ENCODE results near the gene RXRG. TPM values are rescaled to one million over a fixed set of nuclear protein-coding genes. Genes with fewer than 3 reads are reported as not detected.

Gene RXRG
- total and polyA plus RNA-seq, 12 donors, result 0.17 to 2.4 (median 1.0) TPM; not detected in 2

- no peaks in the 10 kb centered on the region for H3K9me3 ChIP-seq (replicated peaks in 1 of 3)
- no peak overlapping the region for H3K27ac ChIP-seq
- 57 to 68% (median 67%) methylated on average over 2 of the region's 2 CpGs for WGBS, 4 donors
- no peak for TF ChIP-seq CTCF (IDR thresholded peaks at IDR 0.05)
- no peak for TF ChIP-seq POLR2A (IDR thresholded peaks at IDR 0.05)
- peaks cover 3% of the 10 kb centered on the region for H3K27me3 ChIP-seq
- intact Hi-C loops (cut with DNase I), result no loop called here
- H3K36me3 ChIP-seq (replicated peaks in 1 of 2), result no peaks in the 10 kb centered on the region
- H3K4me1 ChIP-seq (replicated peaks in 1 of 2), result no peaks in the 10 kb centered on the region
- H3K4me3 ChIP-seq, result no peak overlapping the region
- no peak for DNase-seq
Measured at GRCh38 chr1:165452336-165453130, 7.6 kb upstream of the RXRG start.

GRCh38 chr1:165451691-165452090 lies 6.8 kb upstream of the RXRG start:
- WGBS, 4 donors, result 73 to 97% (median 91%) methylated on average over 2 of the region's 2 CpGs
- intact Hi-C loops (cut with DNase I), result no loop called here
- H3K9me3 ChIP-seq (replicated peaks in 1 of 3), result no peaks in the 10 kb centered on the region

GRCh38 chr1:165449131-165449530 lies 4.2 kb upstream of the RXRG start:
- H3K9me3 ChIP-seq (replicated peaks in 1 of 3), result no peaks in the 10 kb centered on the region
- no peak overlapping the region for H3K4me3 ChIP-seq
- no peak for DNase-seq
- peaks cover 0 to 6% of the 10 kb centered on the region in 2 donors for H3K4me1 ChIP-seq (replicated peaks in 1 of 2)
- 16 to 30% (median 22%) methylated on average over 1 of the region's 1 CpG for WGBS, 4 donors
- no peaks in the 10 kb centered on the region for H3K36me3 ChIP-seq (replicated peaks in 1 of 2)
- peaks cover 11% of the 10 kb centered on the region for H3K27me3 ChIP-seq
- no peak overlapping the region for H3K27ac ChIP-seq
- intact Hi-C loops (cut with DNase I), result no loop called here
- TF ChIP-seq CTCF (IDR thresholded peaks at IDR 0.05) (no peak), POLR2A (IDR thresholded peaks at IDR 0.05) (no peak)

More at GRCh38 chr1:165451691-165452090, 6.8 kb upstream of the RXRG start:
- DNase-seq, result no peak
- TF ChIP-seq POLR2A (IDR thresholded peaks at IDR 0.05) (no peak), CTCF (IDR thresholded peaks at IDR 0.05) (no peak)
- Histone ChIP-seq H3K4me1 (replicated peaks in 1 of 2) (no peaks in the 10 kb centered on the region), H3K36me3 (replicated peaks in 1 of 2) (no peaks in the 10 kb centered on the region), H3K4me3 (no peak overlapping the region), H3K27me3 (peaks cover 3% of the 10 kb centered on the region), H3K27ac (no peak overlapping the region)

- WGBS, 4 donors, result 52 to 59% (median 55%) methylated on average over 4 of the region's 4 CpGs
- DNase-seq, result no peak
- no peaks in the 10 kb centered on the region for H3K36me3 ChIP-seq (replicated peaks in 1 of 2)
- no peaks in the 10 kb centered on the region for H3K9me3 ChIP-seq (replicated peaks in 1 of 3)
- H3K4me1 ChIP-seq (replicated peaks in 1 of 2), result peaks cover 0 to 6% of the 10 kb centered on the region in 2 donors
- no peak overlapping the region for H3K27ac ChIP-seq
- H3K27me3 ChIP-seq, result peaks cover 19% of the 10 kb centered on the region
- TF ChIP-seq POLR2A (IDR thresholded peaks at IDR 0.05) (no peak), CTCF (IDR thresholded peaks at IDR 0.05) (no peak)
- peak overlapping the region in 1 of 4 donors; percentile 21 for H3K4me3 ChIP-seq
- intact Hi-C loops (cut with DNase I), result no loop called here
Measured at GRCh38 chr1:165445388-165445787, 462 bp upstream of the RXRG start.

All from adrenal gland (tissue), 12 donors.